AG10803 (cell line): ENCODE results near the gene LTF.

ENCODE experiments used
- DNase-seq: peaks from one replicate; pipeline ENCODE4 v3.0.0; 2010; ENCODE audit warnings: low read depth
- H3K4me3 ChIP-seq: 2 replicates; pipeline ENCODE4 v1.5.1; 2011; ENCODE audit warnings: mild to moderate bottlenecking, low read length, control low read depth
- CTCF ChIP-seq: conservative IDR thresholded peaks from 2 replicates; pipeline ENCODE4 v1.5.1; 2011; ENCODE audit warnings: mild to moderate bottlenecking, low read length, control low read depth, inconsistent platforms

Gene LTF

GRCh38 chr3:46464326-46465195 lies at the start of gene LTF:
Gene LTF (minus strand): TSS chr3:46464905. CDS start chr3:46464867, 38 bp downstream.
- DNase-seq, result no peak
- no peak within 1 kb of the TSS for H3K4me3 ChIP-seq
- TF ChIP-seq CTCF, result no peak

- H3K4me3 ChIP-seq, result no peak overlapping the region
- TF ChIP-seq CTCF, result no peak
- DNase-seq, result no peak
Measured at GRCh38 chr3:46512191-46512749, 47.6 kb upstream of the LTF start.

- no peak overlapping the region for H3K4me3 ChIP-seq
- no peak for DNase-seq
- no peak for TF ChIP-seq CTCF
Measured at GRCh38 chr3:46509661-46510187, 45.0 kb upstream of the LTF start.

- no peak overlapping the region for H3K4me3 ChIP-seq
- DNase-seq, result no peak
- TF ChIP-seq CTCF, result no peak
Measured at GRCh38 chr3:46508850-46509591, 44.3 kb upstream of the LTF start.

GRCh38 chr3:46506526-46506925 lies 41.8 kb upstream of the LTF start:
- no peak overlapping the region for H3K4me3 ChIP-seq
- no peak for DNase-seq
- no peak for TF ChIP-seq CTCF

GRCh38 chr3:46505953-46506352 lies 41.2 kb upstream of the LTF start:
- no peak overlapping the region for H3K4me3 ChIP-seq
- no peak for TF ChIP-seq CTCF
- DNase-seq, result no peak
